HG03280 (cell line): ENCODE results near the gene CPA2.
"Not testable (repeated sequence)": the region's sequence is repeated elsewhere in the genome, so short reads cannot be mapped to it uniquely, and the experiment has no call there.

Experiments used
- ATAC-seq: cut with Tn5 transposase; IDR thresholded peaks from one replicate; pipeline ENCODE4 v1.9.1; 2021; ENCODE audit warnings: mild to moderate bottlenecking, moderate library complexity; ENCODE audit not compliant: unreplicated experiment

CPA2 gene

GRCh38 chr7:130249626-130250025 lies 17.0 kb upstream of the CPA2 start:
- not testable (repeated sequence) for ATAC-seq

- no peak for ATAC-seq
These were observed 12.1 kb upstream of the CPA2 start for GRCh38 chr7:130254555-130254954.

- no peak for ATAC-seq
These were observed 10.0 kb upstream of the CPA2 start for GRCh38 chr7:130256704-130257103.

- no peak for ATAC-seq
These were observed 8.1 kb upstream of the CPA2 start for GRCh38 chr7:130258494-130259078.

- no peak for ATAC-seq
These were observed 4.2 kb upstream of the CPA2 start for GRCh38 chr7:130262448-130262847.

GRCh38 chr7:130263130-130263529 lies 3.5 kb upstream of the CPA2 start:
- no peak for ATAC-seq

- no peak for ATAC-seq
These were observed 278 bp downstream of the CPA2 start for GRCh38 chr7:130266961-130267321.

- no peak for ATAC-seq
These were observed 2.0 kb downstream of the CPA2 start for GRCh38 chr7:130268463-130269317.

- no peak for ATAC-seq
These were observed 2.6 kb downstream of the CPA2 start for GRCh38 chr7:130269318-130269694.

GRCh38 chr7:130270947-130271800 lies 4.5 kb downstream of the CPA2 start:
- no peak for ATAC-seq

- ATAC-seq: no peak
These were observed 5.9 kb downstream of the CPA2 start for GRCh38 chr7:130272381-130273080.

- no peak for ATAC-seq
These were observed 6.6 kb downstream of the CPA2 start for GRCh38 chr7:130273081-130273932.

- no peak for ATAC-seq
These were observed 7.2 kb downstream of the CPA2 start for GRCh38 chr7:130273933-130274255.

- ATAC-seq: no peak
These were observed 7.6 kb downstream of the CPA2 start for GRCh38 chr7:130274296-130274695.

- ATAC-seq: no peak
These were observed 8.4 kb downstream of the CPA2 start for GRCh38 chr7:130274983-130275591.

- ATAC-seq: no peak
These were observed 9.2 kb downstream of the CPA2 start for GRCh38 chr7:130275826-130276297.

GRCh38 chr7:130276796-130277762 lies 10.4 kb downstream of the CPA2 start:
- no peak for ATAC-seq

GRCh38 chr7:130277763-130278643 lies 11.3 kb downstream of the CPA2 start:
- no peak for ATAC-seq
